Measurements from ENCODE around the gene IFT52. TPM values are rescaled to one million over a fixed set of nuclear protein-coding genes. Genes with fewer than 3 reads are reported as not detected.
A peak's percentile ranks its signal among the peaks of the same experiment; 100 is the strongest.
"Not testable (repeated sequence)": the region's sequence is repeated elsewhere in the genome, so short reads cannot be mapped to it uniquely, and the experiment has no call there.

The IFT52 gene
- total RNA-seq, 1 donor from 2014 or later: 10.2 TPM

DNA sequence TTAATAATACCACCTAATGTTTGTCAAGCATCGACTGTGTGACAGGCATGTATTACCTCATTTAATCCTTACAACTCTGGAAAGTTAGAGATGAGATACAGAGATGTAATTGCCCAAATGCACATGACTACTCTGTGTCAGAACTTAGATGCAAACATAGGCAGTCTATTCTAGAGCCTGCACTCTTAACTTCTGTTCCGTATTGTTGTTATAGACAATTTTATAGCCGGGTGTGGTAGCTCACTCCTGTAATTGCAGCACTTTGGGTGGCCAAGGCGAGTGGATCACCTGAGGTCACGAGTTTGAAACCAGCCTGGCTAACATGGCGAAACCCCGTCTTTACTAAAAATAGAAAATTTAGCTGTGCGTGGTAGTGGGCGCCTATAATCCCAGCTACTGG is 15.0 kb downstream of the IFT52 start:
- no peak for DNase-seq (ENCODE audit: low spot score)
- intact Hi-C loops (cut with DNase I): no loop called here

GRCh38 chr20:43607278-43607677 is 16.5 kb downstream of the IFT52 start:
- intact Hi-C loops (cut with DNase I); DNase-seq (ENCODE audit: low spot score): not testable (repeated sequence)

GRCh38 chr20:43631598-43631997 is 40.9 kb downstream of the IFT52 start:
- intact Hi-C loops (cut with DNase I): no loop called here
- no peak for DNase-seq (ENCODE audit: low spot score)

- DNase-seq (ENCODE audit: low spot score): no peak
- intact Hi-C loops (cut with DNase I): no loop called here
Observed at GRCh38 chr20:43636429-43636828, 45.7 kb downstream of the IFT52 start.

- intact Hi-C loops (cut with DNase I): no loop called here
- no peak for DNase-seq (ENCODE audit: low spot score)
Observed at GRCh38 chr20:43642548-43642947, 51.8 kb downstream of the IFT52 start.

DNA sequence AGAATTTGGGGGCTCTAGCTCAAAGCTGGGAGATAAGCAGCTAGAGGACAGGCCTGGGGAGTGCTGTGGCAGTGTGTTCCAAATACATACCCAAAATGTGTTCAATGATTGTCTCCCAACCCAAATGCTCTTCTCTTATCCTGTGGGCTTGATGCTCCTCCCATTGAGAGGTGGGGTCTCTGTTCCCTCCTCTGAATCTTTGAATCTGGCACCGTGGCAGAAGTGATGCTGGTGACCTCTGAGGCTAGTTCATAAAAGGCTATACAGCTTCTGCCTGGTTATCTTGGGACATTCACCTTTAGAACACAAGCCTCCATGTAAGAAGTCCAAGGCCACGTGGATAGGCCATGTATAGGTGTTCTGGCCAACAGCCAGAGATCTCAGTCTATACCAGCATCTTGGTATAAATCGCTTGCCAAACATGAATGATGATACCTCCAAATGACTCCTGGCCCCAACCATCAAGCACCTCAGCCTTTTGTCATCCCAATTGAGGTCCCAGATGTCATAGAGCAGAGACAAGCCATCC is 60.3 kb downstream of the IFT52 start:
- intact Hi-C loops (cut with DNase I): no loop called here
- DNase-seq (ENCODE audit: low spot score): no peak

GRCh38 chr20:43651650-43652184 is 61.0 kb downstream of the IFT52 start:
- peak; percentile 6 for DNase-seq (ENCODE audit: low spot score)

GRCh38 chr20:43653966-43654365 is 63.2 kb downstream of the IFT52 start:
- intact Hi-C loops (cut with DNase I): no loop called here
- DNase-seq (ENCODE audit: low spot score): no peak

More at GRCh38 chr20:43651650-43652184, 61.0 kb downstream of the IFT52 start:
- intact Hi-C loops (cut with DNase I): not testable (repeated sequence)

DNA sequence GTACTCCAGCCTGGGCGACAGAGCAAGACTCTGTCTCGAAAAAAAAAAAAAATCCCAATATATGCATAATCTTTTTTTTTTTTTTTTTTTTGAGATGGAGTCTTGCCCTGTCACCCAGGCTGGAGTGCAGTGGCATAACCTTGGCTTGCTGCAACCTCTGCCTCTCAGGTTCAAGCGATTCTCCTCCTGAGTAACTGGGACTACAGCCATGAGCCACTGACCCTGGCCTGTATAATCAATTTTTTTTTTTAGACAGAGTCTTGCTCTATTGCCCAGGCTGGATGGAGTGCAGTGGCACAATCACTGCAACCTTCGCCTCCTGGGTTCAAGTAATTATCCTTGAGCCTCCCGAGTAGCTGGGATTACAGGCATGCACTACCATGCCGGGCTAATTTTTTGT is 64.4 kb downstream of the IFT52 start:
- DNase-seq (ENCODE audit: low spot score); intact Hi-C loops (cut with DNase I): not testable (repeated sequence)

GRCh38 chr20:43655937-43656336 is 65.2 kb downstream of the IFT52 start:
- DNase-seq (ENCODE audit: low spot score): no peak
- intact Hi-C loops (cut with DNase I): no loop called here

DNA sequence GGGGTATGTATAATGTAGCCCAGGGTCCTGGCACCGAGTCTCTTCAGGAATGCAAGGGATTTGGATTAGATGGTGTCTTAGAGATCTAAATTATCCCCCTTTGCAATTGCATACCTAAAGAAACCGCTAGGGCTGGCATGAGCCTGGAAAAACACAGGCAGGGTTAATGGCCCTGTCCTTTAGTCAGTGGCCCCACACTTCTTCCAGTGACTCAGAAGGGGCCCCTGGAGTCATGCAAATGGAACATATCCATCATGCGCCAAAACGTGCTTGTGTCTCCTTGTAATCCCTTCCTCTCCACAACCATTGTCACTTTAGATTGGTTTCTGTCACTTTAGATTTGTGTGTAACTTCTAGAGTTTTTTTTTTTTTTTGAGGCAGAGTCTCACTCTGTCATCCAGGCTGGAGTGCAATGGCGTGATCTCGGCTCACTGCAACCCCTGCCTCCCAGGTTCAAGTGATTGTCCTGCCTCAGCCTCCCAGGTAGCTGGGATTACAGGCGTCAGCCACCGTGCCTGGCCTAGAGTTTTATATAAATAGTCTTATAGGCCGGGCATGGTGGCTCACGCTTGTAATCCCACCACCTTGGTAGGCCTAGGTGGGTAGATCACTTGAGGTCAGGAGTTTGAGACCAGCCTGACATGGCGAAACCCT is 67.5 kb downstream of the IFT52 start:
- DNase-seq (ENCODE audit: low spot score): no peak
- intact Hi-C loops (cut with DNase I): no loop called here

DNA sequence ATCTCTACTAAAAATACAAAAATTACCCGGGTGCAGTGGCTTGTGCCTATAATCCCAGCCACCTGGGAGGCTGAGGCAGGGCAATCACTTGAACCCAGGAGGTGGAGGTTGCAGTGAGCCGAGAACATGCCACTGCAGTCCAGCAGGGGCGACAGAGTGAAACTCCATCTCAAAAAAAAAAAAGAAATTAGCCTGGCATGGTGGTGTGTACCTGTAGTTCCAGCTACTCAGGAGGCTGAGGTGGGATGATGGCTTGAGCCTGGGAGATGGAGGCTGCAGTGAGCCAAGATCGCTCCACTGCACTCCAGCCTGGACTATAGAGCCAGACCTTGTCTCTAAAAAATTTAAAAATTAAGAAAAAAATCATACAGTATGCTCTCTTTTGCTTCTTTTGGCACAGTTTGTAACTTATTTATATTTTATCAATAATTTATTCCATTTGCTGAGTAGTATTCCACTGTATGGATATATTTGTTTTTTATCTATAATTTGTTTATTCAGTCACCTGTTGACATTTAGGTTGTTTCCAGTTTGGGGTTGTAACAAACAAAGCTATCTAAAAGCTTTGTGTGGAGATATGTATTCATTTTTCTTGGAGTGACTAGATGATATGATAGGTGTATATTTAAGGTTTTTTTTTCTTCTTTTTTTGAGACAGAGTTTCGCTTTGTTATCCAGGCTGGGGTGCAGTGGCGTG is 68.1 kb downstream of the IFT52 start:
- no peak for DNase-seq (ENCODE audit: low spot score)
- intact Hi-C loops (cut with DNase I): no loop called here

GRCh38 chr20:43662943-43663655 is 72.4 kb downstream of the IFT52 start:
- intact Hi-C loops (cut with DNase I): no loop called here
- DNase-seq (ENCODE audit: low spot score): no peak

DNA sequence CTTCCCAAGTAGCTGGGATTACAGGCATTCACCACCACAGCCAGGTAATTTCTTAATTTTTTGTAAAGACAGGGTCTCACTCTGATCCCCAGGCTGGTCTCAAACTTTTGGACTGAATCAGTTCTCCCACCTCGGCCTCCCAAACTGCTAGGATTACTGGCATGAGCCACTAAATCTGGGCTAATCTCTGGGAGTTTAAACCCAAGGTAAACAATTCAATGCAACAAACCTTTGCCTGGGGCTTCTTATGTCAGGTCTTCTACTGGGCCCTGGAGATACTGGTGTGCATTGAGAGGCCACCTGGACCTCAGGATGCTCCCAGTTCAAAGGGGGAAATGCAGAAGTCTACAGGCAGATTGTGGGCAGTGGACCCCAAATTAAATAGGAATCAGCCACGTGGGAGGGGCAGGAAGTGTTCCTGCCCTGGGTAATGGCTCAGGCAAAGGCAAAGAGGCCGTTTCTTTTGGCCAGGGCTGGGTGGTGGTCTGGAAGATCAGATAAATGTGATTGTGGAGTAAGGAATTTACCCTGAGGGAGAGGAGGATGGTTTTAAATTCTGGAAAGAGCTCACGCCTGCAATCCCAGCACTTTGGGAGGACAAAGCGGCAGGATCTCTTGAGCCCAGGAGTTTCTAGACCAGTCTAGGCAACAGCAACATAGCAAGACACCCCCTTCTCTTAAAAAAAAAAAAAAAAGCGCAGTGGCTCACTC is 74.9 kb downstream of the IFT52 start:
- intact Hi-C loops (cut with DNase I): no loop called here
- no peak for DNase-seq (ENCODE audit: low spot score)

- peak; percentile 85 for DNase-seq (ENCODE audit: low spot score)
- intact Hi-C loops (cut with DNase I): no loop called here
Observed at GRCh38 chr20:43666376-43667328, 75.9 kb downstream of the IFT52 start, which contains the start of gene MYBL2. TSS of gene MYBL2 (plus strand) at chr20:43667114. CDS start at chr20:43667284, 170 bp downstream.

DNA sequence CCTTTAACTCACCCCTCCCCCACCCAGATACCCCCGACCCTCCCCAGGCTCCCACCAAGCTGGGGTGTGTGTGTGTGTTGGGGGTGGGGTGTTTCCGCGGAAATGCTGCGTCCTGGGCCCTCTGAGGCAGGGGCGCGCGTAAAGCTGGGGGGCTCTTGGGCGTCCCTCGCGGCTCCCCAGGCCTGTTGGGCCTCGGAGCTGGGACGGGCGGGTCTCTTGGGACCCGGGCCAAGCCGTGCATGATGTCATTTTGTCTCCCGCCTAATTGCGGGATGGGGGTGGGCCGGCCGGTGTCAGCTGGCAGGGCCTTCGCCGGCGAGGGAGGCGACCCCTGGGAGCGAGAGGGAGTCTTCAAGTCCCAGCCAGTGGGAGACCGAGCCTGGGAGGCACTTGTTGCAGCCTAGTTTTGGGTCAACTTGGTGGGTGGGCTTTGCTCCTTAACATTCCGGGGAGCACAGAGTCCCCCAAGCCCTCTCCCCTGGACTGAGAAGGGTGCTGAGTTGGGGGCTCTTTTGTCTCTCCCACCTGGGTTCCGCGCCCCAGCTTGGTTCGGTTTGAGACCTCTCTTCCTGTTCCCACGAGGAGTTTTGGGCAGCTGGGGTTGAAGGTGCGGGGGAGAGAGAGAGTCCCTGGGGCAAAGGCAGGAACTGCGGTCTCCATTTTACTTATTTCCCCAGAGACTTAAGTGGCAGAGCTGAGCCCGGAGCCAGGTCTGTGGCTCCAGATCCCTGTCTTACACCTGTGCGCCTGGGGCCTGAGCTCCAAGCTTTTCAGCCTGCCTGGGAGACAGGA is 76.8 kb downstream of the IFT52 start:
- no peak for DNase-seq (ENCODE audit: low spot score)
- intact Hi-C loops (cut with DNase I): no loop called here

GRCh38 chr20:43669332-43669731 is 78.6 kb downstream of the IFT52 start:
- DNase-seq (ENCODE audit: low spot score): no peak
- intact Hi-C loops (cut with DNase I): no loop called here

DNA sequence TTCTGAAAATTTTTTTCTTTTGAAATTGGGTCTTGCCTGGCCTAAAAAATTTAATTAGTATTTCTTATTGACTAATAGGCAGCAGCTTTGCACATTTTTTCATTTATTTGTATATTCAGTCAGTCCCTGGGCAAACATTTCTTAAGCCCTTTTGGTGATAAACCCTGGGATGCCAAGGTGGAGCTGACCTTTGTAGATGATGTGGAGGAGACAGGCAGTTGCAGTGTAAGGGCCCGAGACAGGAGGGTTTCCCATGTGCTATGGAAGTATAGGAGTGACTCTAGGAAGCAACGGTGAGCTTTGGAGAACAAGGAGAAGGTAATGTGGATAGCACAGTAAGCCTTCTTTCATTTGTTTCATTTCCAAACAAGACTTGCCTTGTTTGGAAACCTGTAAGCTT is 79.7 kb downstream of the IFT52 start:
- intact Hi-C loops (cut with DNase I): no loop called here

More for the DNA sequence above, 79.7 kb downstream of the IFT52 start:
- DNase-seq (ENCODE audit: low spot score): no peak
